Stimulated activated CD8-positive, alpha-beta memory T cell treated with anti-CD3 and anti-CD28 coated beads, Interleukin-12 subunit alpha, Interleukin-12 subunit beta, amount 100 ng/mL, for 4 hours (primary cell): ENCODE results near the gene CREBBP.

ENCODE experiments used
- DNase-seq: peaks from one replicate; pipeline ENCODE4 v3.0.0-alpha.2; 2020; ENCODE audit warnings: low read depth

The CREBBP gene

DNA sequence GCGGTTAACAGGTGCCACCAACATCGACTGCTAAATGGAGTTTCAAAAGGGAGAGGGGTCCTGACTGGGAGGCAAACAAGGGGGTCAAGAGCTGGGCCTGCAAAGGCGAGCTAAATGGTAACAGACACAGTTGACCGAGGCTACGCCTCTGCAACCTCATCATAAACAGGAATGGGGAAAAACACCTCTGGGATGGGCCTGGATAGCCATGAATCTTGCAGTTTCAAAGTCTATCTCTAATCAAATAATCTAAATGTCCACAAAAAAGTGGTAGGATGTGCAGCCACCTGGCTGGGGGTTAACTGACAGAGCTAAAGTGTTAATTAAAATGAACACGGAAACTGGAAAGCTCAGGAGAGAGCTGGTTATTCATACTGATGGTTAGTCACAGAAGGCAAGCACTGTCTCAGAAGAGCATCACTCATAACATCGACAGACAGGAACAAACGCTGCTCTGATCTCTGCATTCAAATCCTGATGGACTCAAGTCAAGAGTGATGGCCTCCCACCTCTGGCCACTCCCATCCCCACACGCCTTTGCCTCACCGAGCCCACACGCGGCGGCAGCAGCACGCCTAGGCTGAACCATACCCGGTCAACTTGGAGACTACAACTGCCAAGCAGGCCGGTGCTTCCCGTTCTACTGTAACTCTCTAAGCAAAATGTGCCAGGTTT, 56.3 kb downstream of the CREBBP start:
- DNase-seq, result no peak

DNA sequence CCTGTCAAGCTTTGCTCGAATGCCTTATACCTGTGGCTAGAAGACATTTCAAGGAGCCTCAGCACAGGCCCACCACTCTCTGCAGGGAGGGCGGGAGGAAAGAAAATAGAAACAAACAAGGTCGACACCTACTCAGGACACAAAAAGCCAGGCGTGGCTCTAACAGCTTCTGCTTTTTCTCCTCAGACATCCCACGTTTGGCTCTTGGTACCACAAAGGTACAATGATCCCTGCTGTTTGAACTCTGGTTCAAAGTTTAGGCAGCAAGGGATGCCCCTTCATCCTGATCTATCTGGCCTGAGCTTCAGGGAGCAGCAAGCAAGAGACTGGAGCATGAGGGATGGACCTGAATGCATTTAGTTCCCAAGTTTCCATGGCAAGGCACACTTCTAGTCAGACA, 57.1 kb downstream of the CREBBP start:
- DNase-seq, result no peak

DNA sequence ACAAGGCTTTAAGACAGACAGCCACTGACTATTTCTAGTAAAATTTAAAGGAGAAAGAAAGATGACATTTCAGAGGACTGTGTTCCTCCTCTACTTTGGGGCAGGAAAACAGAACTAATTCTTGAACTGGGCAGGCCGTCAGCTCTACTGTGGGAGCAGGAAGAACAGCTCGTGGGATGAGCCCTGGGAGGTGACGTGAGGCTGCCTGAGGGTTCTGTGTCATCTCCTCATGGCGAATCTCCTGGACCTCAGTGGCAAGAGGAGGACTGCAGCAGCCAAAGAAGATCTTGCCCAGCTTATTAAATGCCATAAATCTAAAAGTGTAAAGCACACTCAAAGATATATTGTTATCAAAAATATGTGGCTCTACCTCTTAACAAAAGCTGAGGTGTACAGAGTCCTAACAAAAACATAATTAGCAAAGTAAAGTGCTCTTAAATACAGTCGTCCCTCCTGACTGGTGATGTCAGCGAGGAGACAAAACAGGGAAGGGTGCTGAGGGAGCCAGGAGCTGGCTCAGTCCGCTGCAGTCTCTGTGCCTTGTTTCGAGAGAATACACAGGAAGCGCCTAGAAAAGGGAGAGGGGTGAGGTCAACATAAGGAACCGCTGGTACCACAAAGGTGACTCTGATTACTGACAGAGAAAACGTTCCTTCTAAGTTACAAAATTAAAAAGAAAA, 58.0 kb downstream of the CREBBP start:
- no peak for DNase-seq

DNA sequence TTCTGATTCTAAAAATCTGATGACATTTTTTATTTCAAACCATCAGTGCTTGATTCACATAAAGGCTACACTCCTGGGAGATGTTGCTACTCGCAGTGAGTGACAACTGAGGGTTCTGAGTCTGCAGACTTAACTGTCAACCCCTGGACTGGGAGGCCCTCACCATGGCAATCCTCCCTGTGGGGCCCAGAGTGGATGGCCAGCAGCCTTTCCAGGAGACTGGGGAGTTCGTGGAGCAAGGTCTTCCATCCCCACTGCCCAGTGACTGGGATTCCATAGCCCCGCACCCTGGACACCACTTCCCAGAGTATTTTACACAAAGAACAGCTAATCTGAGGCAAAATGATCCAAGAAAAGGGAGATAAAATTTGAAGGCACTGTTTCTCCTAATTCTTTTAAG, 59.3 kb downstream of the CREBBP start:
- DNase-seq, result no peak

DNA sequence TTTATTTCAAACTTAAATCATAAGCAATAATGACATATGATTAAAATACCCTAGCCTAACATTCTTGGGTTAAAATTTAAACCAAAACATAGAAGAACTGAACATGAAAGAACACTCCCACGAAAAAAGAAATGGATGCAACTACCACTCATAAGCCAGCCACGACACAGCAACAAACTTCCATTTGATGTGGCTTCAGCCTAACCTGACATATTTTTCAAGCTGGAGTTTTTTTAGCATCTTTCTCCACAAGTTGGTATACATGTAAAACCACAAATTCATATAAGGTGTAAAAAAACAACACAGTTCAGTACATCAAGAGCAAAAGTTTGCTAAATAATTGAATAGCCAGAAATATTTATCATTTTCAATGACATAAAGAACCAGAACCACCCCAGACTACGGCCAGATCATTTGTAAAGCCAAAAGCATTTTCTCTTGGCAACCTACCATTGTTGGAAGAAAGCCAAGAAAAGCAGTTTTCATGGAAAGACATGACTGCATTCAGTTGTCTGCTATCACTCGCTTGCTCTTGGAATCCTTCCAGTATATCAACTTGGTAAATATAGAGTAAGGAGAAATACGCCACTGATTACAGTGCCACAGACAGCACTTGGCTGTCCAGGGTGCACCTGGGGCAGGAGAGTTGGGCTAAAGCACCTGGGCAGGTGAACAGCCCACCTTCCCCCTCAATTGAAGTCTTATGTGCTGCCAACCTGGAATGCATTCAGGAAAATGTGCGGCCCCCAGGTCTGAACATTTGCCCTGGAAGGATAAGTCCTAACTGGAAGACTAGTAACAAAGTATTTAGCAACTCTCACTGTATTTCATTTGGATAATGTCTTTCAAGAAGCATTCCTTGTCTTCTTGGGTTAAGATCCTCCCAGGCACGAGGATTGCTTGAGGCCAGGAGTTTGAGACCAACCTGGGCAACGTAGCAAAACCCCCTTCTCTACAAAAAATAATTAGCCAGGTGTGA, 60.5 kb downstream of the CREBBP start:
- DNase-seq, result no peak

DNA sequence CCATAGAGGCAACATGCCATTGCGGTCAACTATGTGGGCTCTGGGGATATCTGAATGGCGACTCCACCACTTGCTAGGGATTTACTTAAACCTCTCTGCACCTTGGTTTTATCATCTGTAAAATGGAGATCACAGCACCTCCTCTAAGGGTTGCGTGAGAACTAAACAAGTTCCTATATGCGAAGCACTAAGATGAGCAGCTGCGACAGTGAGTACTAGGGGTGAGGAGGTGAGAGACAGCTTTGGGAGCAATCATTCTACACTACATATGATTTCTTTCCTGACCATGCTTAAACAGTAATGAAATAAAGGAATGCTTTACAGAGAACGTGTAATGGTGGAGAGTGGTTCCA, 61.4 kb downstream of the CREBBP start:
- DNase-seq, result no peak

DNA sequence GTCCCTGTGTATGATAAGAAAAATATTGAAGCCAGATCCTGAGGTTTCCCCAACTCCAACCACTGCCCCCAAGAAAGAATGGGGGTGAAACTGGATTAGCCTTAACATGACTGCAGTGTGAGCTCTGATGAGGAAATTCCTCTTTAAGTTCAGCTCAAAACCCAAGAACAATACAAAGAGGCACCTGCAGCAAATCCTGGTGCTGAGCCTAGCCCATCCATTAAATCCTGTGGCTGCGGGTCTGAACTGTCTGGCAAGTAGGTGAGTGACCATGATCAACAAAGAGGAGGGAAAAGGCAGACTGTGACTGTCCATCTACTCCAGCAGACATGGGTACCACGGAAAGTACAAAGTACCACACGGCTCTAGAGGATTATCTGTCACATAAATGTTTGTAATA, 64.2 kb downstream of the CREBBP start:
- no peak for DNase-seq

DNA sequence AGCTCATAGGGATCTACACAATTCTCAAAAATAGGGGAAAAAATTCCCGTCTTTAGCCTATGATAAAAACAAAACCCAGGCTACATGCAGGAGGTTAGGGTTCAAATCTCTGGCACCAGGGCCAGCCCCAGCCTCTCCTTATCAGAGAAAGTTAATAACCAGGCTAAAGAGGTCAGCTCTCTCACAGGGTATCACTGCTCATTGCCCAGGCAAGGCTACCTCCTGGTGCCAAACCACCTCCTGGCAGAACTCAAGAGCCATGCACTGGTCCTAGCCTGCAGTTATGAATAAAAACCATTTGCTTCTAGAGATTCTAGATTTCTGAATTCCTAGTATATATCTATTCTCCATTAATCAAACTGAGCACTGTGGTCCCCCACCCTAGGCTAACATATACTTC, 65.8 kb downstream of the CREBBP start:
- DNase-seq, result no peak

DNA sequence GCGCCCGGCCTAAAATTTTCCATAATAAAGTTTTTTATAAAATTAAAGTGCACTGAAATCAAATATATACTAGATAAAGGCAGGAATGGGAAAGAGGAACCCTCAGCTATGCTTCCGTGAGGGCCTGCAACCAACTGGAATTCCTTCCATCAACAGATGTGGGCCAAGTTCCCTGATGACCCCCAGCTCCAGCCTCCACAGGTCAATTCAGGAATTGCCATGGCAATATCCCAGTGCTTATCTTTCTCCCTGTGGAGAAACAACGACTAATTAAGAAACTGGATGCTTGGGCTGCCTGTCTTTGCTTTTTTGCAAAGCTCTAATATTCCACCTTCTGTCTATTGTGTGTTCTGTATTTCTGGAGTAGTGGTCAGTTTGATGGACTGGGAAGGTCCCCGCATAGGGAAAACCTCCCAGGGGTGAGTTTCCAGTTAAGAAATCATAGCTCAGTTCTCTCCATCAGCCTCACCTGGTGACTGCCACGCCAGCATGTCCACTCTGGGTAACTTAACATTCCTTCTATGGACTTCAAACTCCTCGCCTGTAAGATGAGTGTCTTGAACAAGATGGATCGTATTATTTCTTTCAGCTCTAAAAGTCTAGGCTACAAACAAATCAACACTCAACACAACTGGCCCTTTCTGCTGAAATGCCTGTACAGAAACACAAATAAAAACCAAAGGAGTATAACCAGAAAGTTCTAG, 67.9 kb downstream of the CREBBP start:
- DNase-seq, result no peak

DNA sequence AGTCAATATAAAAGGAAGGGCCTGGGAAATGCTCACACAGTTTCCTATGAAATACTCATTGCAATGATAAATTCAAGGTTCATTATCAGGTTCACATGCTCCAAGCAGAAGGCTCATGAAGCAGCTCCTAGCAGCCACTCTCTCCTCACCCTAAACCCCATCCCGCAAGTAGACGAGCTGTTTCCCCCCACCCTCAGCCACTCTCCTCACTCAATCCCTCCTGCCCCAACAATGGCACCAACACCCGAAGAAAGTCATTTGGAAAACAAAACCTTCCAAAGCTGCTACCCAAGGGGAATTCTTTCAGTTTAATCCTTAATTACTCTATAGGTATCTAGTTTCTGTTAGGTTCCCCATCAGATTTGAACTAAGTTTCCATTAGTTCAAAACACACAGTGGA, 69.7 kb downstream of the CREBBP start:
- no peak for DNase-seq

DNA sequence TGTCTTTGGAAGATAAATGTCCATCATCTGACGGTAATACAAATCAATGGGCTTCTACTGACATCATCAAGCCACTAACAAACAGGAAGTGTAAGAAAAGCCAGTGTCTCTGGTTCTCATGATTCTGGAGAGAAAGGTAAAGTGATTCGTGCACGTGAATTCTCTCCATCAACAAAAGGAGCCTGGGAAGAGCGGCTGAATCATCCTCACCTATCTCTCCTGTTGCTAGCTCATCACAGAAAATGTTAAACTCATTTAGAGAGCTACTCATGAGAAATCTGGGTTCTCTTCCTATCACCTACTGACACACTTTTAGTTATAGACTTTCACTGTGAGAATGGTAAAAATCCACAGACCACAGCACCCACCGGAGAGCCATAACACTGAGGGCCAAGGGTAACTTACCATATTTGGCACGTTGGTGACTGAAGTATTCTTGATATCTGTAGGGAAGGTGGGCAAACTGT, 70.3 kb downstream of the CREBBP start:
- no peak for DNase-seq

DNA sequence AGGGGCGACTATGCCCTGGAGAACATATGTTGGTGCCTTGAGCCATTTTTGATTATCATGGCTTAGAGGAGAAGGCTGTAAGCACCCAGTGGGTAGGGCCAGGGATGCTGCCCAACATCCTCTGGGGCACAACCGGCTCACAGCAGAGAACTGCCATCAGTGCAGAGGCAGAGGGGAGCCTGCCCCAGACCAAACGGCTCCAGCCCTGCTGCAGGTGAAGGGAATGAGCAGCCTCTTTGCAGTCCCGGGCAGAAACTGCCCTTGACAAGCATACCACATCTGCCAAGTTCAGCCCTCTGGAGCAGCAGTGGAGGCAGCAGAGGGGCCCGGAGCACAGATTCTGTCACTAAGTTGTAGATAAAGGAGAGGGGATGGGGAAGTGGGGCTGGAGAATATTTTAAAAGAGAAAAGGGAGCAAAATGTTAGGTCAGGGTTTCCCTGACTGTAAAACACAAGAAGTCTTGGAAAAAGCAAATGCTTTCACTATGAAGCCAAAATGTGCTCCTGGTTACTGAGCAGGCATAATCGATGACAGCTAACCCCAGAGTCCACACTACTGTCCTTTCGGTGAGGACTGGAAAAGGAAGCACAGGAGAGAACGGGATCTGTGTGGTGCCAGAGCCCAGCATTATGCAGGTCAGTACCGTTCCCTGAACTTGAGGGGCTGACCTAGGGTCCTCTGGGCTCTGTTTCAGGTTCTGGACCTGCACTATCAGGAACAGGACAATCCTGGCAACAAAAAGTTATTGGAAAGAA, 72.0 kb downstream of the CREBBP start:
- no peak for DNase-seq

DNA sequence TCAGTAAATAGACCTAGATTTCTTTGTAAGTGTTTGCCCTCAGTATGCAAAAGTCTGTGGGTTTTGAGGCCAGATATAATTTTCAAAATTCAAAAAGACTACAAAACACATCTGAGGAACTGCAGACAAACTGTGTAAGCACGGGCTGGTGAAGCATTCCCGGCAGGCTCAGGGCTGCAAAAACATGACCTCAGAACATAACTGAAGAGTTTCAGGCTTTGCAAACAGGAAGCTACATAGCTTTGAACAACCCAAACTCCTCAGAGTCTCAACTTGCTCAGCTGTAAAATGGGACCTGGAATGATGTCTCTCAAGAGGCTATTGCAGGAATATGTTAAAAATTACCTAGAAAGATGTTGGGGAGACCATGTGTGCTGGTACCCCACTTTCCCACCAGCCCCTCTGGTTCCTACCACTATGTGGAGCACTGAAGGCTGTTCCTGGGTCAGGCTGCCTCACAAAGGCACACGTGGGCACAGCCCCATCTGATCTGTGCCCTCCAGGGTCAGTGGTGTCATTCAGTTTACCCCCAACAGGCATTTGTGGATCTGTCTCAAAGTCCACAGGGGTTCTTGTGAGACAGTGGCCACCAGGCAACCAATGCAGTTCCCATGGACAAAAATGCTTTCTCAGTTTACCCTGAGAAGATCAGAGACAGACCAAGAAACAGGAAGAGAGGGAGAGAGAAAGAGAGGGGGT, 72.9 kb downstream of the CREBBP start:
- no peak for DNase-seq

DNA sequence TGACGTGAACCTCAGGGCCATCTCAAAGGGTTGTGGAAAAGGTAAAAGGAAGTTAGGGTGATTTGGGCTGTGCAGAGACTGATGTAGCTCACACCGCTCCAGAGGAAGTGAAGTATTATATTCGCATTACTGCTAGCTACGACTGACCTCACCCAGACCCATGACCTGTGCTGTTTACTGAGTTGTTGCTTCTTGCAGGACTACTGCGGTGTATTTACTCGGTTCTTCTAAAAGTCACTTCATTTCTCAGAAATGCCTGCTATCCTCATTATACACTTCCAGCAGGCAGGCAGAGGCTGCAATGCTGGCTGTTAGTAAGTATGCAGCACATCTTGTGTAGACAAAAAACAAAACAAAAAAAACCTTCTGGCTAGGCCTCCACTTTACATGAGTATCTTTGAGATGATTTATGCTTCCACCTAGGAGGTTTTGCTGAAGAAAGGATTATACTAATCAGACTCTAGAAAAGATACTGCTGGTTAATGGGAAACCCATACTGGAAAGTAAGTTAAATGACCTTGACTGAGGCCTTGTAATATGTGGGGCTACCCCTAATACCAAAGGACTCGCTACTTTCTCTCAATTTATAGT, 76.0 kb downstream of the CREBBP start:
- DNase-seq, result no peak

DNA sequence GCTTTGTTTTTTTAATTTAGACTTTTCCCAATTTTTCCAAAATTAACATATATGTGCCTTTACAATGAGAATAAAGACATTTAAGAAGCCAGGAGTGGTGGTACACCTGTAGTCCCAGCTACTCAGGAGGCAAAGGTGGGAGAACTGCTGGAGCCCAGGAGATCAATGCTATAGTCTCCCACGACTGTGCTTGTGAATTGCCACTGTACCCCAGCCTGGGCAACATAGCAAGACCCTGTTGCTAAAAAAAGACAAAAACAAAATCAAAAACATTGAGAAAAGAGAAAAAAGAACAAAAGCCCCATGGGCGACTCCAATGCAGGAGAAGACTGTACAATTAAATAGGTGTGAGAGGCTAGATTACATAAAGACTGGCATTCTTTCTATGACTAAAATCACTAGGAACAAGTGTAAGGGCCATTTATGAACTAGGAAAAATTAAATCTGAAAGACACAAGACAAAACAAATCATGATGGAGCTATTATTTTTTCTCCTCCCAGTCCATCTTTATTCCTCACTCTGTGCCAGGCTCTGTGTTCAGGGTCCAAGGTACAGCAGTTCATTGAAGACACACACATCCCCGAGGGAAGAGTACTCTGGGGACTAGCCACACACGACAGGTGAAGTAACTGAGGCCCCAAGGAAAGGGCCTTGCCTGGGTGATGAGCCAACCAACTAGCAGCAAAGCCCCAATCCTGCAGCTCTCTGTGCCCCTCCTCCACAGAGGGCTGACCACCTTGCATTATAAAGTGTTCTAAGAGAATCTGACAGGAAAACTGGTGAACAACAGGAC, 79.8 kb downstream of the CREBBP start:
- DNase-seq, result no peak

DNA sequence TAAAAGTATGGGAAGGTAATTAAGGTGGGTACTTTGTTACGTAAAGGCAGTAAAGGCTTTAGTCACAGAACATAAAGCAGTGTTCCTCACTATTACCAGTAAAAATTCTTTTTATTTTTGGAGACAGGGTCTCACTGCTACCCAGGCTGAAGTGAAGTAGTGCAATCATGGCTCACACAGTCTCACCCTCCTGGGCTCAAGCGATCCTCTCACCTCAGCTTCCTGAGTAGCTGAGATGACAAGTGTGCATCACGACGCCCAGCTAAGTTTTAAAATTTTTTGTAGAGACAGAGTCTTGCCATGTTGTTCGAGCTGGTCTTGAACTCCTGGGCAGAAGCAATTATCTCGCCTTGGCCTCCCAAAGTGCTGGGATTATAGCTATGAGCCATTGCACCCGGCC, 80.5 kb downstream of the CREBBP start:
- DNase-seq, result no peak

DNA sequence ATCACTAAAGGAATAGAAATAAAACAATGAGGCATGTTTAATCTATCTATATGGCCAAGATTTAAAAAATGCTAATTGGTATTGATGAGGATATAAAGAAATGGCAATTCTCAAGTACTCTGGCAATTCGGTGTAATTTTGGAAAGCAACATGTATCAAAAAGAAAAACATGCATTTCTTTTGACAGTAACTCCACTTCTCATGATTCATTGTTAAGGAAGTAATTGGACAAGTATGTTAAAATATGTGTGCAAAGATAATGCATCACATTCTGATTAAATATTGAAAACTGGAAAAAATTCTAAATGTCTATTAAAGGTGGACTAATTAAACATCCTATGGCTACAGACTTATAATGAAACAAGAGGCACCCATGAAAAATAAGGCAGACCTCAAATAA, 81.2 kb downstream of the CREBBP start:
- no peak for DNase-seq

DNA sequence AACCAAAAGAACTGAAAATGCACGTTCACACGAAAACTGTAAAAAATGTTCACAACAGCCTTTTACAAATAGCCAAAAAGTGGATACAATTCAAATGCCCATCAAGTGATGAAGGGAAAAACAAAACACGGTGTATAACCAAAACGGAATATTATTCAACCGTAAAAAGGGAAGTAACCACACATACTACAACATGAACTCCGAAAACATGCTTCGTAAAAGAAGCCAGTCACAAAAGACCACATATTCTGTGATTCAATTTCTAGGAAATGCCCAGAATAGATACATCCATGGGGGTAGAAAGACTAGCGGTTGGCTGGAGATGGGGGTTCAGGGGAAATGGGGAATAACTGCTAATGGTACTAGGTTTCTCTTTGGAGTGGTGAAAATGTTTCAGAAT, 81.7 kb downstream of the CREBBP start:
- no peak for DNase-seq
